ENCODE results near the gene NUCB2.
A peak's percentile ranks its signal among the peaks of the same experiment; 100 is the strongest.
"Not testable (repeated sequence)": the region's sequence is repeated elsewhere in the genome, so short reads cannot be mapped to it uniquely, and the experiment has no call there.

Gene NUCB2

DNA sequence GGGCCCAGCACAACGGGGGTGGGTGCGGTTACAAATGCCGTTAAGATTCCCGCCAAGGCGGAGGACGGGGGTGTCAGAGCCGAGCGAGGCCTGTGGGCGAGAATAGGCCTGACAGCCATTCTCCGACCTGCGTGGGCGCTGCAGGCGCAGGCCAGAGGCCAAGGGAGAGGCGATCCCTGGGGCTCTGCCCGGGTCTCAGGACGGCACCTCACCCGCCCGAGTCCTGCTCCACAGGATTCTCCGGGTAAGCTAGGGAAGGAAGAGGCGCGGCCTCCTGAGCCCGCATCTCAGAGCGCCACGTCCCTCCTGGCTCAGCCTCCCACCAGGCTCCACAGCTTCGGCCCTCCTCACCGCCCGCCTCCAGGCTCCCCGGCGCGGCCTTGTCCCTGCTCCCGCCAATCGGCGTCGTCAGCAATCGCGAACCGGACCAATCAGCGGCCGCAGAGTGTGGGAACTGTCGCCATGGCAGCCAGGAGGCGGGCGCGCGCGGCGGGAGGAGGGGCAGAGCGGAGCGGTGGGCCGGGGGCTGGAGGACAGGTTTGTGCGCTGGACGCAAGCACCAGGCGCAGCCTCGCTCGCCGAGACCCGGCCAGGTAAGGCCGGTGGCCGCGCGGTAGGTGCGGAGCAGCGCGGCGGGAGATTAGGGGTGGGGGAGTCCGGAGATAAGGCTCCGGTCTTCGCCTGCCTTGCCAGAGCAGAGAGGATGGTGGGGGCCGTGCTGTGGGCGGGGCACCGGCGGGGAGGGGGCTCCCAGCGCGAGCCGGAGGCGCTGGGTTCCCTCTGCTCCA is at the start of gene NUCB2:
Gene NUCB2, plus strand, starts transcription at position 504 of the 788 bp plus-strand sequence. CDS start 18,585 bp downstream, outside the sequence.
- peak; percentile 86 for DNase-seq

DNA sequence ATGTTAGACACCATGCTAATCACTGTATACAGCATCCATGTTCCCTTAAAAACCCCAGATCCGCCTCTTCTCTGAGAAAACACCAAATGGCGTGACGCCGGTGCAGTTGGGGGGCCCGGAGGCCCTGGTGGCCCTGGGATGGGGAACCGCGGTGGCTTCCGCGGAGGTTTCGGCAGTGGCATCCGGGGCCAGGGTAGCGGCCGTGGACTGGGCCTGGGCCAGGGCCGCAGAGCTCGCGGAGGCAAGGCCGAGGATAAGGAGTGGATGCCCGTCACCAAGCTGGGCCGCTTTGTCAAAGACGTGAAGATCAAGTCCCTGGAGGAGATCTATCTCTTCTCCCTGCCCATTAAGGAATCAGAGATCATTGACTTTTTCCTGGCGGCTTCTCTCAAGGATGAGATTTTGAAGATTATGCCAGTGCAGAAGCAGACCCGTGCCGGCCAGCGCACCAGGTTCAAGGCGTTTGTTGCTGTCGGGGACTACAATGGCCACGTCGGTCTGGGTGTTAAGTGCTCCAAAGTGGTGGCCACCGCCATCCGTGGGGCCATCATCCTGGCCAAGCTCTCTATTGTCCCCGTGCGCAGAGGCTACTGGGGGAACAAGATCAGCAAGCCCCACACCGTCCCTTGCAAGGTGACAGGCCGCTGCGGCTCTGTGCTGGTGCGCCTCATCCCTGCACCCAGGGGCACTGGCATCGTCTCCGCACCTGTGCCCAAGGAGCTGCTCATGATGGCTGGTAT is 48.2 kb upstream of the NUCB2 start:
- DNase-seq = not testable (repeated sequence)

DNA sequence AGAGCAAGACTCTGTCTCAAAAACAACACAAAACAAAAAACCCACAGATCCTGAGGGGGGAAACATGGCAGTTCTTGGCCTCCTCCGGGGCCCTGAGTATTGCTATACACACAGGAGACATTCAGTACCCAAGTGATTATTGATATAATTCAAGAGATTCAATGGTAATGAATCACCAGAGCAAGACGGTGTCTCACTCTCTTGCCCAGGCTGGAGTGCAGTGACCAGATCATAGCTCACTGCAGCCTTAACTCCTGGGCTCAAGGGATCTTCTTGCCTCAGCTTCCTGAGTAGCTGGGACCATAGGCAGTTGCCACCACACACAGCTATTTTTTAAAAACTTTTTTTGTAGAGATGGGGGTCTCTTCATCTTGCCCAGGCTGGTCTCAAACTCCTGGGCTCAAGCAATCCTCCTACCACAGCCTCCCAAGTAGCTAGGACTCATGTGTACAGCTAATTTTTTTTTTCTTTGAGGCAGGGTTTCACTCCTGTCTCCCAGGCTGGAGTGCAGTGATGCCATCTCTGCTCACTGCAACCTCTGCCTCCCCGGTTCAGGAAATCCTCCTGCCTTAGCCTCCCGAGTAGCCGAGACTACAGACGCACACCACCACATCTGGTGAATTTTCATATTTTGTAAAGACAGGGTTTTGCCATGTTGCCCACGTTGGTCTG is 46.9 kb upstream of the NUCB2 start:
- no peak for DNase-seq

DNA sequence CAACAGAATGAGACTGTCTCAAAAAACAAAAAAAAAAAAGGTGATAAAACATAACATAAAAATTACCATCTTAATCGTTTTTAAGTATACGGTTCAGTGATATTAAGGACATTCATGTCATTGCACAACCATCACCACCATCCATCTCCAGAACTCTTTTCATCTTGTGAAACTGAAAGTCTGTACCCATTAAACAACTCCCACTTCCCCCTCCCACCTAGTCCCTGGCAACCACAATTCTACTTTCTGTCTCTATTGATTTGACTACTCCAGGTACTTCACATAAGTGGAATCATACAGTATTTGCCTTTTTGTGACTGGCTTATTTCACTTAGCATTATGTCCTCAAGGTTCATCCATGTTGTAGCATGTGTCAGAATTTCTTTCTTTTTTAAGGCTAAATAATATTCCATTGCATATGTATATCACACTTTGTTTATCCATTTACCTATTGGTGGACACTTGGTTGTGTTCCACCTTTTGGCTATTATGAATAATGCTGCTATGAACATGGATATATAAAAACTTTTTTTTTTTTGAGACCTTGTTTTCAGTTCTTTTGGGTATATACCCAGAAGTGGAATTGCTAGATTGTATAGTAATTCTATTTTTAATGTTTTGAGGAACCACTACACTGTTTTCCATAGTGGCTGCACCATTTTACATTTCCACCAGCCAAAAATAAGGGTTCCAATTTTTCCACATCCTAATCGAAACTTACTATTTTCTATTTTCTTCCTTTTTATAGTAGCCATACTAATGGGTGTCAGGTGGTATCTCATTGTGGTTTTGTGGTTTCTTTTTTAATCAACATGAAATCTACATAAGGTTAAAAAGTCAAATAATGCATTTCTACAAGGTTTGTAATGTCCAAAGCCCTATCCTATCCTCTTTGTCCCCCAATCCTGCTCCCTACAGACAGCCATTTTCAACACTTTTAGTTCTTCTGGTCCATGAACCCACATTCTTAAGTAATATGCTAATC is 45.4 kb upstream of the NUCB2 start:
- DNase-seq = no peak

DNA sequence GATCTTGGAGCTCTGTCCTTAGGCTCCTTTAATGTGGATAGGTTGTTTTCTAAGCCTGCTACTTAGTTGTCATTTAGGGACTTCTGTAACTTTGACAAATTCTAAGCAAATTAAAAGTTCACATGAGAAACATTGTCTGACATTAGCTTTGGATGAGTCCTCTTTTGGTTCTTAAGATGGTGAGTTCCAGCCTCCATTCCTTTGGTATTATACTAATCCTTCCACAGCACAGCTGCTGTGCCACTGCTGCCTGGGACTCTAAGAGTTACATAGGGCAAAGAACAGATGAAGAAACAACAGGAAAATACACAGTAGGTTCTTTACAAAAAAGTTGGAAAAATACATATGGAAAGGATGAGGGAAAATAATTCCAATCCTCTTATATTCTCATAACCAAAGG is 43.4 kb upstream of the NUCB2 start:
- DNase-seq = no peak

DNA sequence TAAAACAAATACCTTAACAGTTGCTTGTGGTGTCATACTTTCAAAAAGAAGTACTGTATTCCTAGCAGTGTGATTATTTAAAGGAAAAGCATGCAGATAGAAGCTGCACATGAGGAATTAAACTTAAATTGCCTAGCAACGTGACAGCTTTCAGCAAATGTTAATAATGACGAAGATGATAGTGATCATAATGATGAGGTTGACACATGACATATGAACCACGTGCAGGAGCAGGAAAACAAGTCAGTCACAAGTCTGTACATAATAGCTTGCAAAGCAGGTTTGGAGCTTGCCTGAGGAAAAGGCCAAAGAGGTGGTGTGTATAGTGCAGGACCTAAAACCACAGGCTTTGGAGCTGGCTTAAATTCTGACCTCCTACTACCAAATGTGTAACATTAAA is 38.2 kb upstream of the NUCB2 start:
- DNase-seq = no peak

DNA sequence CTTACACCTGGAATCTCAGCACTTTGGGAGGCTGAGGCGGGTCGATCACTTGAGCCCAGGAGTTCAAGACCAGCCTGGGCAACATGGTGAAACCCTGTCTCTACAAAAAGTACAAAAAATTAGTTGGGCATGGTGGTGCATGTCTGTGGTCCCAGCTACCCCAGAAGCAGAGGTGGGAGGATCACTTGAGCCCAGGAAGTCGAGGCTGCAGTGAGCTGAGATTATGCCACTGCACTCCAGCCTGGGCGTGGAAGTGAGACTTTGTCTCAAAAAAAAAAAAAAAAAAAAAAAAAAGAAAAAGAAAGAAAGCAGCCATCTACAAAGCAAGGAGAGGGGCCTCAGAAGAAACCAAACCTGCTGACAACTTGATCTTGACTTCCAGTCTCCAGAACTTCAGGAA is 36.6 kb upstream of the NUCB2 start:
- DNase-seq = not testable (repeated sequence)

DNA sequence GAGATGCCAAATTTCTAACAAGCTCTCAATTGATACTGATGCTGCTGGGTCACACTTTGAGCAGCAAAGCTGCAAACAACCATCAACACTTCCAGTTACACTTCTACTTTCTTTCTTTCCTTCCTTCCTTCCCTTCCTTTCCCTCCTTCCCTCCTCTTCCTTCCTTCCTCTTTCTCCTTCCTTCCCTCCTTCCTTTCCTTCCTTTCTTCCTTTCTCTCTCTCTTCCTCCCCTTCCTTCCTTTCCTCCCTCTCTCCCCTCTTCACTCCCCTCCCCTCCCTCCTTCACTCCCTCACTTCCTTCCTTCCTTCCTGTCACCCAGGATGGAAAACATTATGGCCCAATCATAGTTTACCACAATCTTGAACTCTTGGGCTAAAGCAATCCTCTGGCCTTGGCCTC is 35.8 kb upstream of the NUCB2 start:
- DNase-seq = no peak

DNA sequence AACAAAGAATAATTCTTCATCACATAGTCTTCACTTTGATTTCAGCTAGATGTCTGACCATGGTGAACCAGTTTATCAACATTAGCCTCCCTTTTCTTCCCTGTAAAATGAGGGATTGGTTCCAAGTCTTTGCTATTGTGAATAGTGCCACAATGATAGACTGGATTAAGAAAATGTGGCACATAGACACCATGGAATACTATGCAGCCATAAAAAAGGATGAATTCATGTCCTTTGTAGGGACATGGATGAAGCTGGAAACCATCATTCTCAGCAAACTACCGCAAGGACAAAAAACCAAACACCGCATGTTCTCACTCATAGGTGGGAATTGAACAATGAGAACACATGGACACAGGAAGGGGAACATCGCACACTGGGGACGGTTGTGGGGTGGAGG is 33.6 kb upstream of the NUCB2 start:
- DNase-seq = not testable (repeated sequence)

DNA sequence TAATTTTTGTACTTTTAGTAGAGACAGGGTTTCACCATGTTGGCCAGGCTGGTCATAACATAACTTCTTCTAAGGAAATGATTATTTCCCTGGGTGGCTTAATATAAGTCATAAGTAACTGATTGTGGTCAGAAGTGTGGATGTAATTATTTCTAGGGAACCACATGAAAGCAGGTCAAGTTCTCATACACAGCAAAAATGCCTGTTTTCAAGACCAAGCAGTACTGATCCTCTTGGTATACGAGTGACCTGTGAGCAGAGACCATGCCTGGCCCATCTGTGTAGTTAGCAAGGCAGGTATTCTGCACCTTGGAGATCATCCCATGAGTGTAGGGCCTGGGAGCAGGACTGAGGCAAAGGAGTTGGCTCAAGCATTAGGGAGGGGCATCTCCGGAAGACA is 32.5 kb upstream of the NUCB2 start:
- DNase-seq = no peak

DNA sequence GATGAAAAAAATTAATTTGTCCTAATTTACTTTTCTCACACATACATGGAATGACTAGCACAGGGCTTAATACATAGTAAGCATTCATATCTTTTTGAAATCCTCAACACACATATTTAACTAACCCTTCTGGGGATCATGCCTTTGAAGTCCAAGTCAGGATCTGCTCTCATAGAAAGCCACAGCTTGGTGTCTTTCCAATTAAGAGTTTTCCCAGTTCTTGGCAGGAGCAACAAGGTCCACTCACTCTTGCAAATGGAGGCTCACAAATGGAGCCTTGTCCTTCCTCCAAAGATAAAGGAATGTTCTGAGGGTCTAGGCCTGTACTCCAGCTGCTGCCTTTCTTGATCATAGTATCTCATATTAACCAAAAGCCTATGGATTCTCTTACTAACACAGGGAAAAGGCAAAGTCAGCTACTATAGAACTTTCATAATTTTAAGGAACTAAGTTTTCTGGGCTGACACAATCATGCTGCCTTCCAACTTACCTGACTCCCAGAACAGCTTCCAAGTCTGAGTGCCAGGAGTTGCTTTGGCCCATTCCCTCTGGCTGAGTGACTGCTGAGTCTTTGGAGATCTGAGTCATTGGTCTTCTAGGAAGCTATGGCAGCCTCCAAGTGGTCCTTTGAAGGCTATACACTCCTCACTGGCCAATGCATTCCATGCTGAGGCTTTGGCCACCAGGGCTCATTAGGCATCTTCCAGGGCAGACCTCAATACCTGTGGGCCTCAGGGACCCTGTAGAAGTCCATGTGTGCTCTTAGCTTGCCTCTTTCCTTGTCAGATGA is 25.8 kb upstream of the NUCB2 start:
- DNase-seq = no peak

DNA sequence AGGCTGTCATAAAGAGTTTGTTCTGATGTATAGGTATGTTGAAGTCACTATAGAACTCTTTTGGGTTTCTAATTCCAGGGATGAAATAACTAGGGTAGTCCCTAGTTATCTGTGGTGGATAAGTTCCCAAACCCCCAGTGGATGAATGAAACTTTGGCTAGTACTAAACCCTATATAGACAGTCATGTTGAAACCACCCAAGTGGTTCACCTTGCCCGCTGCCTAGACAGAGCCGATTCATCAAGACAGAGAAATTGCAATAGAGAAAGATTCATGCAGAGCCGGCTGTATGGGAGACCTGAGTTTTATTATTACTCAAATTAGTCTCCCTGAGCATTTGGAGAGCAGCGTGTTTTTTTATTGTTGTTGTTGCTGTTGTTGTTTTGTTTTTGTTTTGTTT is 23.8 kb upstream of the NUCB2 start:
- DNase-seq = no peak

DNA sequence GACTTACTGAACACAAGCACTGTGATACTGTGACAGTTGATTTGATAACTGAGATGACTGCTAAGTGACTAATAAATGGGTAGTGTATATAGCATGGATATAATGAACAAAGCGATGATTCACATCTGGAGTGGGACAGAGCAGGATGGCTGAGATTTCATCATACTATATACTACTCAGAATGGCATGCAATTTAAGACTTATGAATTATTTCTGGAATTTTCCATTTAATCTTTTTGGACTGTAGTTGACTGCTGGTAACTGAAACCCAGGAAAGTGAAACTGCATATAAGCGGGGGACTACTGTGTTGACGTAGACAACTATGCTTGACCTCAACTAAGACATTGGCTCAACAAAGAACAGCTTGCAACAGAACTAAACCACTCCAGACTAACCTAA is 20.0 kb upstream of the NUCB2 start:
- DNase-seq = no peak

DNA sequence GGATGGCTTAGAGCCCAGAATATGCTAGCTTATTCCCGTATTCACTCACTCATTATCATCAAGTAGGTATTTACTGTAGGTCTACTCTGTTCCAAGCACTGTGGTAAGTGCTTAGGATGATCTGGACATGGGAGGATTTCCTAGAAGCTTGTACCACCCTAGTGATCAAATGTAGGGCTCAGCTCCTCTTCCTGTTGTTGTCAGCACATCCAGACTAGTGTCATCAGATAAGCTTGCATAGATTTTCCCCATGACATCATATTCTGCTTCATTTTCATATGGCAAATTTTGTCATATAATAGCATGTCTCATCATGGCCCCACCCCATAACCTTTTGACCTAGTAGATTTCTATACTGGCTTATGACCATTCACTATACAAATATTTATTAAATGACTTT is 19.3 kb upstream of the NUCB2 start:
- DNase-seq = no peak

DNA sequence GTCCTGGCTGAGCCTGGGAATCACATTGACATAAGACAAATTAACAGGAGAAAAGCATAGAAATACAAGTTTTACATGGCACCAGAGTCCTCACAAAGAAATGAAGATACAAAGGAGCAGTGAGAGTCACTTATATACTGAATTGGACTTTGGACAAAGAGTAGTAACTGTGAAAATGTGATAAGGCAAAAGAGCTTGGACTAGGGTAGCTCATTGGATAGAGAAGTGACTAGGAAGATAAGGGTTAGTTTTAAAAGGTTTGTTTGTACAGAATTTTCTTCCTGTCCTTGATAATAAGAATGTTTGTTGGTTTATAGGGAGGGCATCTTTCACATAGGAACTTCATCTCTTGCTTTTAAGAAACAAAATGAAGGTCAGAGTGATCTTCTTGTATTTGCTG is 17.9 kb upstream of the NUCB2 start:
- no peak for DNase-seq

DNA sequence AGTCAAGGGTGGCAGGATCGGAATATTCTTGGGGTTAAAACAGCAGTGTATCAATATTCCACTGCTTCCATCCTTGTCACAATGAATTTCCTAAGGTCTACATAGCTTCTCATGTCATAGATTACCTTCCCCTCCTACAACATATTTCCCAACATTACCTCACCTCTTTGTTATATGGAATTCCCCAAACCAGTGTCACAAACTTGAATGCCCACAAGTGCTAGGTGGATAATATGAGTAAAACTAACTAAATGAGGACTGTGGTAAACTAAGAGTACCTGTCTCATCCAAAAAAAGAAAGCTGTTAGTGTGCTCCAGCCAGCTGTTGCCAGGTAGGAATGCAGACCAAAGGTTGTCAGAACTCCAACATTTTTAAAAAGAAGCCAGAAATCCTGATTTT is 17.0 kb upstream of the NUCB2 start:
- DNase-seq = no peak

DNA sequence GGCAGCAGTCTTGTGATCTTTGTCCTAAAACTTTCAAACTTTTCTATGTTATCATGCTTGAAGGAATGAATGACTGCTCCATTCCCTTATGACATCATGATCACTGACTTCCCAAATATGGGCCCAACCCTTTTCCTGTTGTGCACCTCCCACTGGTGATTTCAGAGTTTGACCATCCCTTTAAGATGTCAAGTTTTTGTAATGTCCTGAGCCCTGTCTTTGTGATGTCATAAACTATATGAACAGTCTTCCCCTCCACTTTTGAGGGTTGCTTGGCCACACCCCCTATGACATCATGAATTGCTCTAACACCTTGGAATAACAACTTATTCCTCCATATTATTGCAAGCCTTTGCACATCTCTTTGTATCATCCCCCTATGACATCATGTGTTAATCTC is 16.5 kb upstream of the NUCB2 start:
- no peak for DNase-seq

DNA sequence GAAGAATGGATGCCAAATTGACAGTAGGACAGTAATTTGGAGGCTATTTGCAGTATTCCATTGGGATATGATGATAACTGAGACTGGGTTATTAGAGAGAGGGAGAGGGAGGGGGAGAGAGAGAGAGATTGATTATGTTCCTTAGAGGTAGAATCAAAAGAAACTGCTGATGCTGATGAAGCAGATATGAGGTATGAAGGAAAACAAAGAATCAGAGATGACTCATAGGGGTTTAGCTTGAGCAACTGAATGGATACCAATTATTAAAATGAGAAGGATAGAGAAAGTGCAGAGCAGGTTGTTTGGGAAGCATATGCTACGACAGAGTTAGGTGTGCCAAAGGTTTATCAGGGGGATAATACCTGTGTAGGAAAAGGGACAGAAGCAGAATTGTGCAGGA is 12.8 kb upstream of the NUCB2 start:
- no peak for DNase-seq

DNA sequence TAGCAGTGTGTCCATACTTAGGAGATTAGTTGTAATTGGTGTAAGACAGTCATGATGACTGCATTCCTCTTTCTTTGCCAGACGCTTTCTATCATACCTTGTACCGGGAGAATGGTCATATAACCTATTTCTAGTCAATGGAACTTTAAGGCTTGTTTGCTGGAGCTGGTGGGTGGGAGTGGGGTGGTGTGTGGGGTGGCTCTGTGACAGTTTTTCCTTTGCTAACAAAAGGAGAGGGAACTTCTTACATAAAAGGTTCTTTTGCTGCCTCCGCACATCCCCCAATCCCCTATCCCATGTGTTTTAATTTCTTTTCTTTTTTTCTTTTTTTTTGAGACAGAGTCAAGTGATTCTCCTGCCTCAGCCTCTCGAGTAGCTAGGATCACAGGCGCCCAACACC is 9.8 kb upstream of the NUCB2 start:
- no peak for DNase-seq

DNA sequence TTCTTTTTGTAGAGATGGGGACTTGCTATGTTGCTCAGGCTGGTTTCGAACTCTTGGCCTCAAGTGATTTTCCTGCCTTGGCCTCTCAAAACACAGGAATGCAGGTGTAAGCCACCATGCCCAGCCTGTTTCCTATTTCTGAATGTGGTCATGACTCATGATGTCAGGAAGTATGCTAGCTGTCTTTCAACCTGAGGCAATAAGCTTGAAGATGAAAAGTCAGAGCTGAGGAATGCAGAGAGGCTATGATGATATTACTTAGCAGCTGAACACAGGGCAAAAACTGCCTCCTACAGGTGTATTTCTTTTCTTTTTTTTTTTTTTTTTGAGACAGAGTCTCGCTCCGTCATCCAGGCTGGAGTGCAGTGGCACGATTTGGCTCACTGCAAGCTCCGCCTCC is 9.0 kb upstream of the NUCB2 start:
- peak; percentile 71 for DNase-seq

DNA sequence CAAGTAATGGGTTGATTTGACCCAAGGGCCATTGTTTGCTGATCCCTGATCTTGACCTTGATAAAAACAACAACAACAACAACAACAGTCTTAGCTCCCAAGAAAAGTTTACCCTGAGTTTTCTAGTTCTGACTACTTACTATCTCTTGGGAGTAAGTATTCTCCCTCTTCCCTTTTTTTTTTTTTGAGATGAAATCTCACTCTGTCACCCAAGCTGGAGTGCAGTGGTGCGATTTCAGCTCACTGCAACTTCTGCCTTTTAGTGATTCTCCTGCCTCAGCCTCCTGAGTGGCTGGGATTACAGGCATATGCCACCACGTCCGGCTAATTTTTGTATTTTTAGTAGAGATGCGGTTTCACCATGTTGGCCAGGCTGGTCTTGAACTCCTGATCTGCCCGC is 8.0 kb upstream of the NUCB2 start:
- not testable (repeated sequence) for DNase-seq

DNA sequence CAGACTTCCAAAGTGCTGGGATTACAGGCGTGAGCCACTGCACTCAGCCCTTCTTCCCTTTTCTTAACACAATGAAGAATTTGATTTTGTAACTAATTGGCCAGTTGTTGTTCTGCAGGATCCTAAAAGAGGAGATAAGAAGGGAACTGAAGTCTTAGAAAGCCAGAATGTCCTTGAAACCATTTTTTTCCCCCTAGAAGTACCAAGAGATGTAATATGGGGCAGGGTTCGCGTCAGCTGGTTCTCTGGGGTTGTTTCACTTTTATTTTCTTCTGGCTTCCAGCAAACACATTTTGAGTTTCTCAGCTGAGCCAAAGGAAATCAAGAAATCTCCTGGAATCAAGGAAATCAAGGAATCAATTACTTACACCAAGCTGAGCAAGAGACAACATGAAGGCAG is 7.6 kb upstream of the NUCB2 start:
- no peak for DNase-seq

Measured in 8988T (cell line).